Keratinocyte (primary cell): ENCODE measurements around the gene TNIP2. TPM values are rescaled to one million over a fixed set of nuclear protein-coding genes. Genes with fewer than 3 reads are reported as not detected.

Experiments used
- DNase-seq: peaks from one replicate; pipeline ENCODE4 v3.0.0-alpha.2; 2011; ENCODE audit warnings: low read depth, missing footprints, low spot score
- FAIRE-seq: peaks from 2 replicates; lab custom pipeline; 2011; peaks lifted over from hg19 to GRCh38; lab: Jason Lieb, UNC
- H2AFZ ChIP-seq: 2 replicates; pipeline ENCODE4 v1.6.0; 2012; ENCODE audit warnings: low read length, control low read depth, inconsistent platforms; ENCODE audit not compliant: control insufficient read depth
- H3K27ac ChIP-seq: 2 replicates; pipeline ENCODE4 v1.5.1; 2011; ENCODE audit warnings: low read length; ENCODE audit not compliant: control insufficient read depth, insufficient read depth
- H3K27me3 ChIP-seq: 3 replicates; pipeline ENCODE4 v1.6.0; 2011; ENCODE audit warnings: low read length; ENCODE audit not compliant: control insufficient read depth, insufficient read depth; ENCODE audit errors: extremely low read depth
- H3K36me3 ChIP-seq, 2 experiments: 2 replicates in 1 of 2; 3 replicates in 1 of 2; pipeline ENCODE4 v1.5.1; 2011; ENCODE audit warnings: low read length in 2 of 2, mild to moderate bottlenecking in 1 of 2; ENCODE audit not compliant: control insufficient read depth in 2 of 2, insufficient read depth in 2 of 2; ENCODE audit errors: extremely low read depth in 1 of 2
- H3K4me1 ChIP-seq: 3 replicates; pipeline ENCODE4 v1.5.1; 2011; ENCODE audit warnings: low read length; ENCODE audit not compliant: control insufficient read depth, insufficient read depth; ENCODE audit errors: extremely low read depth
- H3K4me2 ChIP-seq: 3 replicates; pipeline ENCODE4 v1.6.0; 2011; ENCODE audit warnings: low read depth, low read length; ENCODE audit not compliant: control insufficient read depth, insufficient read depth; ENCODE audit errors: extremely low read depth
- H3K4me3 ChIP-seq, 3 experiments: fragments of 200-600 bp in 1 of 3; sonication (generic) in 1 of 3; 2 replicates in 2 of 3; 3 replicates in 1 of 3; pipeline ENCODE4 v1.5.1; 2011 to 2016; ENCODE audit warnings: low read length in 3 of 3, mild to moderate bottlenecking in 3 of 3, control low read depth in 2 of 3, inconsistent platforms in 1 of 3, low read depth in 1 of 3, mixed read lengths in 1 of 3, mixed run types in 1 of 3, moderate library complexity in 1 of 3; ENCODE audit not compliant: control insufficient read depth in 2 of 3, insufficient read depth in 2 of 3; ENCODE audit errors: extremely low read depth in 1 of 3
- H3K79me2 ChIP-seq: 2 replicates; pipeline ENCODE4 v1.6.0; 2012; ENCODE audit warnings: low read length; ENCODE audit not compliant: control insufficient read depth, insufficient read depth
- H3K9ac ChIP-seq: 3 replicates; pipeline ENCODE4 v1.6.0; 2011; ENCODE audit warnings: low read length; ENCODE audit not compliant: control insufficient read depth, insufficient read depth; ENCODE audit errors: extremely low read depth
- H3K9me1 ChIP-seq: 3 replicates; pipeline ENCODE4 v1.6.0; 2011; ENCODE audit warnings: low read length; ENCODE audit not compliant: control insufficient read depth, insufficient read depth; ENCODE audit errors: extremely low read depth
- H3K9me3 ChIP-seq: 2 replicates; pipeline ENCODE4 v1.5.1; 2012; ENCODE audit warnings: low read depth, low read length; ENCODE audit not compliant: control insufficient read depth
- H4K20me1 ChIP-seq: 3 replicates; pipeline ENCODE4 v1.6.0; 2011; ENCODE audit warnings: low read length; ENCODE audit not compliant: control insufficient read depth, insufficient read depth; ENCODE audit errors: extremely low read depth
- CTCF ChIP-seq, 3 experiments: IDR thresholded peaks in 1 of 3; conservative IDR thresholded peaks in 1 of 3; optimal IDR thresholded peaks in 1 of 3; 2 replicates in 2 of 3; 3 replicates in 1 of 3; pipeline versions ENCODE3 to v1.5.1; 2011; ENCODE audit warnings: low read length in 3 of 3, mild to moderate bottlenecking in 3 of 3, moderate library complexity in 2 of 3, control low read depth in 1 of 3, inconsistent platforms in 1 of 3; ENCODE audit not compliant: insufficient read depth in 2 of 3; ENCODE audit errors: extremely low read depth in 1 of 3
- EZH2 ChIP-seq: IDR thresholded peaks from one replicate; pipeline ENCODE4 v1.6.1; 2012; ENCODE audit warnings: inconsistent platforms, mild to moderate bottlenecking, low read length, moderate library complexity
- dilution Hi-C: fragments of 300-500 bp; cut with MboI; formaldehyde crosslinking; loops from one replicate; pipeline ENCODE4 v1.7.0; 2020; ENCODE audit warnings: low sequenced_read_pairs; ENCODE audit not compliant: extremely low pct_ligation_motif_present
- polyA plus RNA-seq, 5 experiments: library from polyadenylated mRNA; depleted of rRNA in 3 of 5; stranded (reverse) in 3 of 5; stranded (forward) in 1 of 5; unstranded in 1 of 5; fragments of >200 nt; gene quantifications; 1 replicate in 1 of 5; 2 replicates in 3 of 5; 3 replicates in 1 of 5; pipeline versions ENCODE4 v1.2.1 to v1.2.3, GENCODE V29; 2011 to 2012; ENCODE audit warnings: missing spikeins in 2 of 5, low read depth in 1 of 5, low replicate concordance in 1 of 5

The TNIP2 gene
- polyA plus RNA-seq, 1 donor (not counting 4 experiments of a cell fraction or from before 2014, with no cell fraction given), result 22.6 TPM

- TF ChIP-seq CTCF (optimal IDR thresholded peaks at IDR 0.05 in 1 of 3, IDR thresholded peaks at IDR 0.05 in 1 of 3, conservative IDR thresholded peaks at IDR 0.05 in 1 of 3; ENCODE audit: extremely low read depth in 1 of 3, insufficient read depth in 2 of 3, low read length in 3 of 3) (no peak), EZH2 (no peak)
- dilution Hi-C loops, result no loop called here
- no peak for FAIRE-seq
Measured at GRCh38 chr4:2767705-2768074, 11.6 kb upstream of the TNIP2 start.

GRCh38 chr4:2767046-2767704 is 11.0 kb upstream of the TNIP2 start:
- H3K4me2 ChIP-seq, result no peak overlapping the region
- H3K79me2 ChIP-seq, result no peaks in the 10 kb centered on the region
- H3K4me3 ChIP-seq, result no peak overlapping the region
- H4K20me1 ChIP-seq, result no peaks in the 10 kb centered on the region
- no peaks in the 10 kb centered on the region for H3K27me3 ChIP-seq
- no peak for TF ChIP-seq CTCF (optimal IDR thresholded peaks at IDR 0.05 in 1 of 3, IDR thresholded peaks at IDR 0.05 in 1 of 3, conservative IDR thresholded peaks at IDR 0.05 in 1 of 3; ENCODE audit: extremely low read depth in 1 of 3, insufficient read depth in 2 of 3, low read length in 3 of 3)
- TF ChIP-seq EZH2, result no peak
- H3K4me1 ChIP-seq, result peaks cover 4% of the 10 kb centered on the region
- H3K9ac ChIP-seq, result no peak overlapping the region
- FAIRE-seq (no peak), DNase-seq (no peak)
- no peaks in the 10 kb centered on the region for H3K9me3 ChIP-seq
- H2AFZ ChIP-seq, result no peak overlapping the region
- no peaks in the 10 kb centered on the region for H3K9me1 ChIP-seq
- no peaks in the 10 kb centered on the region for H3K36me3 ChIP-seq
- no peak overlapping the region for H3K27ac ChIP-seq
- dilution Hi-C loops, result no loop called here

More at GRCh38 chr4:2767705-2768074, 11.6 kb upstream of the TNIP2 start:
- no peaks in the 10 kb centered on the region for H3K9me3 ChIP-seq
- H4K20me1 ChIP-seq, result no peaks in the 10 kb centered on the region
- H3K27ac ChIP-seq, result no peak overlapping the region
- no peaks in the 10 kb centered on the region for H3K27me3 ChIP-seq
- H3K4me1 ChIP-seq, result peaks cover 4% of the 10 kb centered on the region
- no peak overlapping the region for H2AFZ ChIP-seq
- no peak overlapping the region for H3K4me3 ChIP-seq
- no peaks in the 10 kb centered on the region for H3K79me2 ChIP-seq
- no peak overlapping the region for H3K4me2 ChIP-seq
- H3K9me1 ChIP-seq, result no peaks in the 10 kb centered on the region
- no peak for DNase-seq
- H3K36me3 ChIP-seq, result no peaks in the 10 kb centered on the region
- no peak overlapping the region for H3K9ac ChIP-seq
